C1 segment of cervical spinal cord (tissue), 14 donors: Measurements from ENCODE around the gene LAMP2.
"Not testable (repeated sequence)": the region's sequence is repeated elsewhere in the genome, so short reads cannot be mapped to it uniquely, and the experiment has no call there.

Experiments used
- DNase-seq, 14 donors: peaks; one replicate each; lab custom pipeline; 2025; lab: John Stamatoyannopoulos, UW

Gene LAMP2

GRCh38 chrX:120468825-120469525, at the start of gene LAMP2:
Gene LAMP2, minus strand, starts transcription at chrX:120469296. Its CDS starts 127 bp downstream, at chrX:120469169.
- peak; percentile 25 to 91 (median 78) for DNase-seq

GRCh38 chrX:120517936-120518335, 48.8 kb upstream of the LAMP2 start:
- no peak for DNase-seq

GRCh38 chrX:120514236-120514635, 45.1 kb upstream of the LAMP2 start:
- no peak for DNase-seq

GRCh38 chrX:120512627-120513026, 43.5 kb upstream of the LAMP2 start:
- no peak for DNase-seq

- no peak for DNase-seq
Measured at GRCh38 chrX:120512222-120512621, 43.1 kb upstream of the LAMP2 start.

- DNase-seq, result no peak
Measured at GRCh38 chrX:120504569-120504968, 35.5 kb upstream of the LAMP2 start.

GRCh38 chrX:120499301-120500072, 30.4 kb upstream of the LAMP2 start:
- DNase-seq, result no peak

GRCh38 chrX:120490119-120490518, 21.0 kb upstream of the LAMP2 start:
- DNase-seq, result not testable (repeated sequence)

- DNase-seq, result no peak
Measured at GRCh38 chrX:120486786-120487185, 17.7 kb upstream of the LAMP2 start.

GRCh38 chrX:120485638-120486520, 16.8 kb upstream of the LAMP2 start:
- DNase-seq, result peak; percentile 7 to 83 (median 72)

- DNase-seq, result no peak
Measured at GRCh38 chrX:120485315-120485637, 16.2 kb upstream of the LAMP2 start.

- no peak for DNase-seq
Measured at GRCh38 chrX:120477453-120477852, 8.4 kb upstream of the LAMP2 start.

GRCh38 chrX:120476714-120477113, 7.6 kb upstream of the LAMP2 start:
- DNase-seq, result no peak

GRCh38 chrX:120475447-120475846, 6.4 kb upstream of the LAMP2 start:
- DNase-seq, result not testable (repeated sequence)

GRCh38 chrX:120474085-120474484, 5.0 kb upstream of the LAMP2 start:
- no peak for DNase-seq

- DNase-seq, result not testable (repeated sequence)
Measured at GRCh38 chrX:120469657-120470056, 561 bp upstream of the LAMP2 start.

- no peak for DNase-seq
Measured at GRCh38 chrX:120468479-120468824, 644 bp downstream of the LAMP2 start.

GRCh38 chrX:120468071-120468470, 1.0 kb downstream of the LAMP2 start:
- no peak for DNase-seq

GRCh38 chrX:120464411-120464810, 4.7 kb downstream of the LAMP2 start:
- no peak for DNase-seq

- DNase-seq, result no peak
Measured at GRCh38 chrX:120463241-120463640, 5.9 kb downstream of the LAMP2 start.

GRCh38 chrX:120462370-120462769, 6.7 kb downstream of the LAMP2 start:
- DNase-seq, result no peak

- no peak for DNase-seq
Measured at GRCh38 chrX:120459309-120459708, 9.8 kb downstream of the LAMP2 start.
